Smooth muscle cell of bladder (primary cell): ENCODE measurements around the gene RHOXF2B. TPM values are rescaled to one million over a fixed set of nuclear protein-coding genes. Genes with fewer than 3 reads are reported as not detected.

Experiments
- total RNA-seq: library from RNA; depleted of rRNA; stranded (reverse); fragments of >200 nt; gene quantifications from 2 replicates; pipeline ENCODE4 v1.2.3, GENCODE V29; 2014

RHOXF2B gene
- under 0.01 TPM in 1 of 2 replicates, not detected in the other for total RNA-seq

DNA sequence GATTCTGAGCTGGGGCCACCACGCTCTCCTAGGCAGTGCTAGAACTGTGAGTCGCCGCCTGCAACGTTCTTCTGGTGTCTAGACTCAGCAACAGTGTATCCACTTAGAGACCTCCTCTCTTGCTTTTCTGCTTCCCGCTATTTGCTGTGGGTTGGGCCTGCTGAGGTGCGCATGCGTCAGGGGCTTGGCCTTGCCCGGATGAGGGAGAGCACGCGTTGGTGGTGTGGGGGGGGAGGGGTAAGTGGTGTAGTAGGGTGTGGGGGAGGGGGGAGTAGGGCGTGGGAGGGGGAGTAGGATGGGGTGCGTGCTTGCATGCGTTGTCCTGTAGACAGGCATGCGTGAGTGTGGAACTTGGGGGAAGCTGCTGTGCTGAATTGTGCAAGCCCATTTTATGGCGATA is at the start of gene RHOXF2B:
Gene RHOXF2B, minus strand, starts transcription at position 101 of the 400 bp plus-strand sequence. CDS start 138 bp downstream, outside the sequence.

DNA sequence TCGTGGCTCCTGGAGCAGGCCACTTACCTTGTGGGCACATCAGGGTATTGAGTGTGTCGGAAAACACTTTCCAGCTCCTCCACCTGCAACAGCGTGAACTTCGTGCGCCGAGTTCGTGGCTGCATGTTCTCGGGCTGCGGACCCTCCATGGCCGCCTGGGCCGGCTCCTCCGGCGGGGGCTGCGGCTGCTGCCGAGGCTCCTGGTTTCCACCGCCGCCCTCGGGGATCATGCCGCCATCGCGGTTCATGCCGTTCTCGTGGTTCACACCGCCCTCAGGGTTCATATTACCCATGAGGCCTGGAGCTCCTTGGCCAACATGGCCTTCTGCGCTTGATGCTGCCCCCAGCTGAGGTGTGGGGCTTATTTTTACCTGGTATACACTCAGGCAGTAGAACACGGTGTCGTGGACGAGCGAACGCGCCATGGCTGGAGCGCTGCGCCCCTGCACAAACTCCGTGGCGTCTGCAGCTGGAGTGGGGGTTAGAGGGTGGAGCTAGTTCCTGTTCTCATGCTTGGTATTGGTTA is 38.0 kb upstream of the RHOXF2B start, which contains the start of gene RHOXF1:
Gene RHOXF1, minus strand, starts transcription at position 476 of the 526 bp plus-strand sequence. Its CDS starts 51 bp downstream, at position 425.

Other genes with a start within 250 kb of the RHOXF2B start
- gene UPF3B, start 224.7 kb downstream of the RHOXF2B start, total RNA-seq: 1.1 and 1.2 TPM in 2 replicates
- gene RNF113A, start 206.0 kb downstream of the RHOXF2B start, total RNA-seq: 16.5 and 17.4 TPM in 2 replicates
- gene NDUFA1, start 205.9 kb downstream of the RHOXF2B start, total RNA-seq: 144 and 150 TPM in 2 replicates
- gene AKAP14, start 181.8 kb downstream of the RHOXF2B start, total RNA-seq: not detected in 2 replicates
- 3.4 and 4.0 TPM in 2 replicates for gene NKAP, start 133.9 kb downstream of the RHOXF2B start, total RNA-seq
- not detected in 2 replicates for gene RHOXF1, start 38.2 kb upstream of the RHOXF2B start, total RNA-seq
- not detected in 2 replicates for gene RHOXF2, start 80.9 kb upstream of the RHOXF2B start, total RNA-seq
- gene ZBTB33, start 173.1 kb upstream of the RHOXF2B start, total RNA-seq: 6.8 and 9.2 TPM in 2 replicates
- 0.09 TPM in 1 of 2 replicates, not detected in the other for gene TMEM255A, start 233.8 kb upstream of the RHOXF2B start, total RNA-seq